Coronary artery (tissue), 2 donors: Measurements from ENCODE around the gene COL18A1.
A peak's percentile ranks its signal among the peaks of the same experiment; 100 is the strongest.
"Not testable (repeated sequence)": the region's sequence is repeated elsewhere in the genome, so short reads cannot be mapped to it uniquely, and the experiment has no call there.

Experiments
- DNase-seq: peaks from one replicate; pipeline ENCODE4 v3.0.0-alpha.2; 2017; ENCODE audit warnings: low spot score
- H3K27ac ChIP-seq, 2 donors: fragments of 200-600 bp; sonication (generic); one replicate each; pipeline ENCODE4 v1.5.1; 2016 to 2019
- H3K4me3 ChIP-seq: fragments of 200-600 bp; sonication (generic); 2 replicates; pipeline ENCODE4 v1.5.1; 2016; ENCODE audit warnings: mild to moderate bottlenecking, moderate library complexity
- TF ChIP-seq, protein P1 (sequence below): fragments of 200-600 bp; sonication (generic); IDR thresholded peaks from one replicate; pipeline ENCODE4 v1.5.1; 2019; ENCODE audit warnings: antibody characterized with exemption

COL18A1 gene

GRCh38 chr21:45367402-45368351 is 37.3 kb upstream of the COL18A1 start:
- no peak for DNase-seq
- Histone ChIP-seq H3K27ac (peak overlapping the region; percentile 95 to 99), H3K4me3 (no peak overlapping the region)
- TF ChIP-seq, protein P1, sequence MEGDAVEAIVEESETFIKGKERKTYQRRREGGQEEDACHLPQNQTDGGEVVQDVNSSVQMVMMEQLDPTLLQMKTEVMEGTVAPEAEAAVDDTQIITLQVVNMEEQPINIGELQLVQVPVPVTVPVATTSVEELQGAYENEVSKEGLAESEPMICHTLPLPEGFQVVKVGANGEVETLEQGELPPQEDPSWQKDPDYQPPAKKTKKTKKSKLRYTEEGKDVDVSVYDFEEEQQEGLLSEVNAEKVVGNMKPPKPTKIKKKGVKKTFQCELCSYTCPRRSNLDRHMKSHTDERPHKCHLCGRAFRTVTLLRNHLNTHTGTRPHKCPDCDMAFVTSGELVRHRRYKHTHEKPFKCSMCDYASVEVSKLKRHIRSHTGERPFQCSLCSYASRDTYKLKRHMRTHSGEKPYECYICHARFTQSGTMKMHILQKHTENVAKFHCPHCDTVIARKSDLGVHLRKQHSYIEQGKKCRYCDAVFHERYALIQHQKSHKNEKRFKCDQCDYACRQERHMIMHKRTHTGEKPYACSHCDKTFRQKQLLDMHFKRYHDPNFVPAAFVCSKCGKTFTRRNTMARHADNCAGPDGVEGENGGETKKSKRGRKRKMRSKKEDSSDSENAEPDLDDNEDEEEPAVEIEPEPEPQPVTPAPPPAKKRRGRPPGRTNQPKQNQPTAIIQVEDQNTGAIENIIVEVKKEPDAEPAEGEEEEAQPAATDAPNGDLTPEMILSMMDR, result no peak

GRCh38 chr21:45369018-45369417 is 35.9 kb upstream of the COL18A1 start:
- DNase-seq, H3K4me3 ChIP-seq, H3K27ac ChIP-seq: not testable (repeated sequence)

- Histone ChIP-seq H3K4me3 (no peak overlapping the region), H3K27ac (no peak overlapping the region)
- no peak for DNase-seq
- TF ChIP-seq, protein P1, result no peak
Observed at GRCh38 chr21:45370575-45370974, 34.4 kb upstream of the COL18A1 start.

DNA sequence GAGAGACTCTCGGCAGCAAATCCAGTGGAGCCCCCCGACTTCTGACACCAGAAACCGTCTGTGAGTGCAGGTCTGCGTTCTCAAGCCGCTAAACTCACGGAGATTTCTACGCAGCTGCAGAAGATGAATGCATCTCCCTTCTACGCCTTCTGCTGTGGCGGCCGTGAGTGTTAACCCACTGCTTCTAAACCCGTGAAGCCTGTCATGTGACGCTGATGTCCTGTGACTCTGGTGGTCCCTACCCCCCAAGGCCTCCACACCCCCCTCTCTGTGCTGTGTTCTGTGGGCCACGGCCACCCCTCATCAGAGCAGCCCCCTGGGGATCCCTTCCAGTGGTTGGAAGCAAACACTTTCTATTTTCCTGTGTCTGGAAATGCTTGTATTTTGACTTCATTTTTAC is 33.9 kb upstream of the COL18A1 start:
- TF ChIP-seq, protein P1, result no peak

DNA sequence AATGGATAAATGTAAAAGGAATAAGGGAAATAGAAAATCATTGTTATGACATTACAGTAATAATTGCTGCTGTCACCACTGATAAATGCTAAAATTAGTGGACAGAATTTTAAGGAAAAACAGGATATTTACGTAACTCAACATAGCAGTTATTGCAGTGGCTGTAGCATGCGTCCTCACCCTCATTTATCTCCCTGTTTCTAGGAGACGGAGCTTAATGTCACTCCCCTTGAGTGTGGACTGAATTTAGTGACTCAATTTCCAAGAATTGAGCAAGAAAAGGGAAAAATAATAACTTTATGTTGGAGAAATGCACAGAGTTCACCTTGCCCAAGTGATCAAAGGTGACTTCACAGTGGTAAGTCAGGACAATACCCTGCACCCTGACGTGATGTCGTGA is 33.3 kb upstream of the COL18A1 start:
- no peak for DNase-seq
- H3K27ac ChIP-seq, result no peak overlapping the region
- TF ChIP-seq, protein P1, result no peak
- no peak overlapping the region for H3K4me3 ChIP-seq

More for the DNA sequence above, 33.9 kb upstream of the COL18A1 start:
- no peak for DNase-seq
- Histone ChIP-seq H3K27ac (no peak overlapping the region), H3K4me3 (no peak overlapping the region)

DNA sequence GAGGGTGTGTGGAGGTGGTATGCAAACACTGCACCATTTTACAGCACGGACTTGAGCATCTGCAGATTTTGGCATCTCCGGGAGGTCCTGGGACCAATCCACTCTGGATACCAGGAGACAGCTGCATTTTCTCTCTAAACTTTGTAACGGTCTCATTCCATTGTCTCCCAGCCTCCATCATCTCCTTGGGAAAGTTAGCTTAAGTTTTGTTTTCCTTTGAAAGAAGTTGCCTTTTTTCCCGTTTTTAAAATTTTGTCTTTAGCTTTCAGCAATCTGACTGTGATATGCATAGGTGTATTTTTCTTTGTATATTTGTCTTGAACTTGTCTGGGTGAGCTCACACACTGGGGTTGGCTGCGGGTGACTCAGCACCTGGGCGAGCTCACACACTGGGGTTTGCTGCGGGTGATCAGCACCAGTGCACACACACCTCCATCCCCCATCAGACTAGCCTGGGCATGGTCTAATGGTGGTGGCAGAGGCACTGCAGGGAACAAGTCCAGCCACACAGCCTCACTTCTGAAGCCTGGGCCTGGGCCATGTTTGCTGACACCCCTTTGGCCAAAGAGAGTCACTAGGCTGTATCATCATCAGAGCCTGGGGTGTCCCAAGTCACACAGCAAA is 32.1 kb upstream of the COL18A1 start:
- no peak for DNase-seq
- no peak overlapping the region for H3K27ac ChIP-seq
- no peak overlapping the region for H3K4me3 ChIP-seq
- TF ChIP-seq, protein P1, result no peak

GRCh38 chr21:45373991-45374816 is 30.8 kb upstream of the COL18A1 start:
- TF ChIP-seq, protein P1, result no peak
- Histone ChIP-seq H3K4me3 (no peak overlapping the region), H3K27ac (no peak overlapping the region)
- DNase-seq, result no peak
